Neural crest cell (in vitro differentiated cells): ENCODE data around the gene PODNL1. TPM values are rescaled to one million over a fixed set of nuclear protein-coding genes. Genes with fewer than 3 reads are reported as not detected.

Experiments
- DNase-seq: peaks from one replicate; pipeline ENCODE4 v3.0.0; 2021; ENCODE audit warnings: low read depth, mixed read lengths, low spot score
- H3K27ac Mint-ChIP-seq: one replicate; pipeline ENCODE4 v1.8.0; 2021; ENCODE audit warnings: mild to moderate bottlenecking, mixed read lengths; ENCODE audit not compliant: unreplicated experiment
- H3K27me3 Mint-ChIP-seq: 2 replicates; pipeline ENCODE4 v1.8.0; 2021; ENCODE audit warnings: low read depth, mild to moderate bottlenecking, mixed read lengths
- H3K36me3 Mint-ChIP-seq: 2 replicates; pipeline ENCODE4 v1.8.0; 2021; ENCODE audit warnings: low read depth, mild to moderate bottlenecking, mixed read lengths
- H3K4me1 Mint-ChIP-seq: 2 replicates; pipeline ENCODE4 v1.8.0; 2021; ENCODE audit warnings: mixed read lengths
- H3K4me3 Mint-ChIP-seq: one replicate; pipeline ENCODE4 v1.8.0; 2021; ENCODE audit warnings: mild to moderate bottlenecking, mixed read lengths
- H3K9me3 Mint-ChIP-seq: 2 replicates; pipeline ENCODE4 v1.8.0; 2021; ENCODE audit warnings: mixed read lengths
- CTCF ChIP-seq: fragments of 200-600 bp; sonication (generic); conservative IDR thresholded peaks from 2 replicates; pipeline ENCODE4 v1.5.0; 2021; ENCODE audit warnings: antibody characterized with exemption, mild to moderate bottlenecking
- total RNA-seq: library from RNA; stranded (reverse); gene quantifications from 2 replicates; pipeline ENCODE4 v1.2.1, GENCODE V29; 2021

Gene PODNL1
- total RNA-seq, 1 donor from 2014 or later = 0.42 TPM

- no peak for TF ChIP-seq CTCF
- no peak overlapping the region for H3K27ac Mint-ChIP-seq
- H3K4me3 Mint-ChIP-seq = no peak overlapping the region
- no peaks in the 10 kb centered on the region for H3K9me3 Mint-ChIP-seq
- H3K27me3 Mint-ChIP-seq = peaks cover 5% of the 10 kb centered on the region
- no peak for DNase-seq
- peaks cover 4% of the 10 kb centered on the region for H3K36me3 Mint-ChIP-seq
- peaks cover 12% of the 10 kb centered on the region for H3K4me1 Mint-ChIP-seq
Measured at GRCh38 chr19:13932911-13933393, 5.3 kb downstream of the PODNL1 start.

- peaks cover 2% of the 10 kb centered on the region for H3K27me3 Mint-ChIP-seq
- H3K36me3 Mint-ChIP-seq = peaks cover 4% of the 10 kb centered on the region
- H3K4me3 Mint-ChIP-seq = no peak overlapping the region
- no peaks in the 10 kb centered on the region for H3K9me3 Mint-ChIP-seq
- peaks cover 8% of the 10 kb centered on the region for H3K4me1 Mint-ChIP-seq
- DNase-seq = no peak
- no peak for TF ChIP-seq CTCF
- no peak overlapping the region for H3K27ac Mint-ChIP-seq
Measured at GRCh38 chr19:13932149-13932637, 6.0 kb downstream of the PODNL1 start.

- H3K36me3 Mint-ChIP-seq = peaks cover 4% of the 10 kb centered on the region
- H3K27me3 Mint-ChIP-seq = peaks cover 2% of the 10 kb centered on the region
- H3K4me3 Mint-ChIP-seq = no peak overlapping the region
- H3K9me3 Mint-ChIP-seq = no peaks in the 10 kb centered on the region
- H3K27ac Mint-ChIP-seq = no peak overlapping the region
- no peak for TF ChIP-seq CTCF
- peaks cover 8% of the 10 kb centered on the region for H3K4me1 Mint-ChIP-seq
- no peak for DNase-seq
Measured at GRCh38 chr19:13931391-13932148, 6.6 kb downstream of the PODNL1 start.

GRCh38 chr19:13930402-13930801, 7.8 kb downstream of the PODNL1 start:
- Mint-ChIP-seq H3K4me3 (no peak overlapping the region), H3K27me3 (peaks cover 2% of the 10 kb centered on the region), H3K36me3 (peaks cover 6% of the 10 kb centered on the region), H3K4me1 (peaks cover 8% of the 10 kb centered on the region), H3K9me3 (no peaks in the 10 kb centered on the region), H3K27ac (no peak overlapping the region)
- no peak for DNase-seq
- no peak for TF ChIP-seq CTCF

GRCh38 chr19:13929956-13930355, 8.3 kb downstream of the PODNL1 start:
- Mint-ChIP-seq H3K4me1 (peaks cover 7% of the 10 kb centered on the region), H3K36me3 (peaks cover 7% of the 10 kb centered on the region), H3K27ac (no peak overlapping the region), H3K27me3 (peaks cover 2% of the 10 kb centered on the region), H3K9me3 (no peaks in the 10 kb centered on the region), H3K4me3 (no peak overlapping the region)
- no peak for TF ChIP-seq CTCF
- no peak for DNase-seq
